OCI-LY1 (cell line): ENCODE measurements around the gene TPP1.

Experiments used
- CTCF ChIP-seq: fragments of 200-600 bp; sonication (generic), shearing (Covaris generic); IDR thresholded peaks from 2 replicates; pipeline ENCODE4 v1.5.1; 2017; ENCODE audit warnings: mild to moderate bottlenecking, antibody characterized with exemption, low read length, moderate library complexity, mixed read lengths
- EZH2 ChIP-seq: fragments of 200-600 bp; sonication (generic), shearing (Covaris generic); IDR thresholded peaks from 2 replicates; pipeline ENCODE4 v1.8.0; 2017; ENCODE audit warnings: borderline replicate concordance, mixed run types, mild to moderate bottlenecking, antibody characterized with exemption, low read length, moderate library complexity, mixed read lengths

GRCh38 chr11:6588018-6588417, 31.2 kb downstream of the TPP1 start:
- TF ChIP-seq EZH2, result no peak
- no peak for TF ChIP-seq CTCF
